ENCODE results near the gene CPA5.

The CPA5 gene

GRCh38 chr7:130377178-130377577, 32.6 kb downstream of the CPA5 start:
- no peak for DNase-seq (ENCODE audit: low read depth in 2 of 2, low spot score in 1 of 2)

- DNase-seq (ENCODE audit: low read depth in 2 of 2, low spot score in 1 of 2): no peak
Measured at GRCh38 chr7:130379019-130379418, 34.4 kb downstream of the CPA5 start.

- DNase-seq (ENCODE audit: low read depth in 2 of 2, low spot score in 1 of 2): no peak
Measured at GRCh38 chr7:130379532-130379920, 34.9 kb downstream of the CPA5 start.

GRCh38 chr7:130379921-130380860, 35.6 kb downstream of the CPA5 start, which contains the start of gene CPA1:
Gene CPA1 (plus strand): TSS chr7:130380494. CDS start chr7:130380521, 27 bp downstream.
- DNase-seq (ENCODE audit: low read depth in 2 of 2, low spot score in 1 of 2): no peak

- DNase-seq (ENCODE audit: low read depth in 2 of 2, low spot score in 1 of 2): no peak
Measured at GRCh38 chr7:130380861-130381455, 36.3 kb downstream of the CPA5 start.

- no peak for DNase-seq (ENCODE audit: low read depth in 2 of 2, low spot score in 1 of 2)
Measured at GRCh38 chr7:130381468-130382312, 37.1 kb downstream of the CPA5 start.

- DNase-seq (ENCODE audit: low read depth in 2 of 2, low spot score in 1 of 2): no peak
Measured at GRCh38 chr7:130383187-130383980, 38.8 kb downstream of the CPA5 start.

GRCh38 chr7:130384371-130384801, 39.8 kb downstream of the CPA5 start:
- DNase-seq (ENCODE audit: low read depth in 2 of 2, low spot score in 1 of 2): no peak

- no peak for DNase-seq (ENCODE audit: low read depth in 2 of 2, low spot score in 1 of 2)
Measured at GRCh38 chr7:130384841-130385599, 40.4 kb downstream of the CPA5 start.

- DNase-seq (ENCODE audit: low read depth in 2 of 2, low spot score in 1 of 2): no peak
Measured at GRCh38 chr7:130385600-130386066, 41.0 kb downstream of the CPA5 start.

- DNase-seq (ENCODE audit: low read depth in 2 of 2, low spot score in 1 of 2): no peak
Measured at GRCh38 chr7:130386876-130387275, 42.3 kb downstream of the CPA5 start.

GRCh38 chr7:130387306-130387627, 42.7 kb downstream of the CPA5 start:
- no peak for DNase-seq (ENCODE audit: low read depth in 2 of 2, low spot score in 1 of 2)

- no peak for DNase-seq (ENCODE audit: low read depth in 2 of 2, low spot score in 1 of 2)
Measured at GRCh38 chr7:130387628-130388403, 43.2 kb downstream of the CPA5 start.

GRCh38 chr7:130388671-130389070, 44.1 kb downstream of the CPA5 start:
- DNase-seq (ENCODE audit: low read depth in 2 of 2, low spot score in 1 of 2): no peak

- DNase-seq (ENCODE audit: low read depth in 2 of 2, low spot score in 1 of 2): no peak
Measured at GRCh38 chr7:130390486-130390885, 45.9 kb downstream of the CPA5 start.

GRCh38 chr7:130393101-130393561, 48.5 kb downstream of the CPA5 start:
- no peak for DNase-seq (ENCODE audit: low read depth in 2 of 2, low spot score in 1 of 2)

- DNase-seq (ENCODE audit: low read depth in 2 of 2, low spot score in 1 of 2): no peak
Measured at GRCh38 chr7:130393841-130394411, 49.3 kb downstream of the CPA5 start.

GRCh38 chr7:130394421-130395195, 50.0 kb downstream of the CPA5 start:
- no peak for DNase-seq (ENCODE audit: low read depth in 2 of 2, low spot score in 1 of 2)

Measured in stimulated activated CD8-positive, alpha-beta memory T cell treated with anti-CD3 and anti-CD28 coated beads, Interleukin-4, amount 100 ng/mL, for 4 hours (primary cell).